ENCODE measurements around the gene SULT1A1. TPM values are rescaled to one million over a fixed set of nuclear protein-coding genes. Genes with fewer than 3 reads are reported as not detected.

Gene SULT1A1
- total RNA-seq, 2 experiments from 2014 or later, result 41.0 to 61.2 TPM

DNA sequence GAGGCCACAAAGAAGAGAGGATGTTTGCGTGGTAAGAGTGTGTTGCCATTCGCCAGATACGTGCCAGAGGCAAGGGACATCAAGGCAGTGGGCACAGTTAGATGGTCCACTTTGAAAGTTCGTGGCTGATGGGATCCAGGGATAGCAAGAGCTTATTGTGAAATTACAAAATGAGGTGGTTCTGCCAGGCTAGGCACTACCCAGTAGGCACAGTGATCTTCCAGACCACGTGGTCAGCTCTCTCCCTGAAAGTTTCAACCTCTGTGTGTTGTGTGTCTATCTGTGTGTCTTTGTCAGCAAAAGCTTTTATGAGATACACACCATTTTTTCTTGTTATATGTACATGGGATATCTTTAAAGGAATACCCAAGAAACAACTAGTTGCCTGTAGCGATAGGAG, 46.6 kb downstream of the SULT1A1 start:
- Histone ChIP-seq H4K20me1 (ENCODE audit: insufficient read depth, low read length) (no peaks in the 10 kb centered on the region), H3K4me3 (ENCODE audit: low read depth, low read length, poor library complexity, severe bottlenecking) (no peak overlapping the region), H3K9me3 (ENCODE audit: low read length) (0 out of 2 replicates have a peak, but pooled peaks cover 6% of the 10 kb centered on the region), H3K4me2 (ENCODE audit: low read length) (no peak overlapping the region), H3K27ac (ENCODE audit: low read depth, low read length, poor library complexity, severe bottlenecking) (no peak overlapping the region), H3K79me2 (ENCODE audit: insufficient read depth, low read depth, low read length) (peaks cover 7% of the 10 kb centered on the region; the same call in 1 of the 2 replicates), H3K36me3 (ENCODE audit: insufficient read depth, low read length) (peaks cover 45% of the 10 kb centered on the region), H3K9me2 (ENCODE audit: insufficient read depth, low read length) (no peaks in the 10 kb centered on the region), H2AFZ (ENCODE audit: low read length) (no peak overlapping the region), H3K4me1 (ENCODE audit: insufficient read depth, low read length, poor library complexity, severe bottlenecking) (no peaks in the 10 kb centered on the region)
- TF ChIP-seq EZH2phosphoT487 (IDR thresholded peaks at IDR 0.05; ENCODE audit: borderline replicate concordance, low read depth, low read length), result no peak
- TF ChIP-seq, protein P1, sequence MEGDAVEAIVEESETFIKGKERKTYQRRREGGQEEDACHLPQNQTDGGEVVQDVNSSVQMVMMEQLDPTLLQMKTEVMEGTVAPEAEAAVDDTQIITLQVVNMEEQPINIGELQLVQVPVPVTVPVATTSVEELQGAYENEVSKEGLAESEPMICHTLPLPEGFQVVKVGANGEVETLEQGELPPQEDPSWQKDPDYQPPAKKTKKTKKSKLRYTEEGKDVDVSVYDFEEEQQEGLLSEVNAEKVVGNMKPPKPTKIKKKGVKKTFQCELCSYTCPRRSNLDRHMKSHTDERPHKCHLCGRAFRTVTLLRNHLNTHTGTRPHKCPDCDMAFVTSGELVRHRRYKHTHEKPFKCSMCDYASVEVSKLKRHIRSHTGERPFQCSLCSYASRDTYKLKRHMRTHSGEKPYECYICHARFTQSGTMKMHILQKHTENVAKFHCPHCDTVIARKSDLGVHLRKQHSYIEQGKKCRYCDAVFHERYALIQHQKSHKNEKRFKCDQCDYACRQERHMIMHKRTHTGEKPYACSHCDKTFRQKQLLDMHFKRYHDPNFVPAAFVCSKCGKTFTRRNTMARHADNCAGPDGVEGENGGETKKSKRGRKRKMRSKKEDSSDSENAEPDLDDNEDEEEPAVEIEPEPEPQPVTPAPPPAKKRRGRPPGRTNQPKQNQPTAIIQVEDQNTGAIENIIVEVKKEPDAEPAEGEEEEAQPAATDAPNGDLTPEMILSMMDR (conservative IDR thresholded peaks at IDR 0.05; ENCODE audit: low read length), result no peak
- no TSS peak for BruUV-seq (replicated peaks)
- DNase-seq (ENCODE audit: low spot score), result no peak
- ChIA-PET CTCF (ENCODE audit: unreplicated experiment) (no interaction called here), POLR2A (no interaction called here)
- intact Hi-C loops (cut with micrococcal nuclease; ENCODE audit: unreplicated experiment), result no loop called here

DNA sequence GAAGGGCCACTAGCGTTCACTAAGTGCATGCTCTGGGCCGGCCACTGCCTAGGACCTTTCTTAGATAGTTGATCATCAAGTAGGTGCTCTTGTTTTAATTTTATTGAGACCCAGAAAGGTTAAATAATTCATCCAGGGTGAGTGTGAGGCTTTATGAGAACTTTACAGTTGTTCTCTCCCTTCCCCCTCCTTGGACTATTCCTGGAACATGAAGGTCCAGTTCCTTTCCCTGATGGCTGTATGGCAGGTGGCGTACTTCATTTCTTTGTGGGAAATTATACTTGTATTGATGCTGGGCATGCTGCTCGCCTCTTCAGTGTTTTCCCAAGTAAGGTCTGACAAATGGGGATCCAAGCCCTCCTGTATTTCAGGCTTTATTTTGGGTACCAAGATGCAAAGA, 47.6 kb downstream of the SULT1A1 start:
- no peak for TF ChIP-seq EZH2phosphoT487 (IDR thresholded peaks at IDR 0.05; ENCODE audit: borderline replicate concordance, low read depth, low read length)
- TF ChIP-seq, protein P1 (conservative IDR thresholded peaks at IDR 0.05; ENCODE audit: low read length), result no peak
- no TSS peak for BruUV-seq (replicated peaks)
- no peak for DNase-seq (ENCODE audit: low spot score)
- H3K4me1 ChIP-seq (ENCODE audit: insufficient read depth, low read length, poor library complexity, severe bottlenecking), result no peaks in the 10 kb centered on the region
- peaks cover 48% of the 10 kb centered on the region for H3K36me3 ChIP-seq (ENCODE audit: insufficient read depth, low read length)
- no peaks in the 10 kb centered on the region for H3K9me2 ChIP-seq (ENCODE audit: insufficient read depth, low read length)
- peaks cover 8% of the 10 kb centered on the region; the same call in 1 of the 2 replicates for H3K79me2 ChIP-seq (ENCODE audit: insufficient read depth, low read depth, low read length)
- POLR2A ChIA-PET, result no interaction called here
- no peak overlapping the region for H3K4me3 ChIP-seq (ENCODE audit: low read depth, low read length, poor library complexity, severe bottlenecking)
- no peak overlapping the region for H3K4me2 ChIP-seq (ENCODE audit: low read length)
- no peaks in the 10 kb centered on the region for H4K20me1 ChIP-seq (ENCODE audit: insufficient read depth, low read length)
- H3K27ac ChIP-seq (ENCODE audit: low read depth, low read length, poor library complexity, severe bottlenecking), result no peak overlapping the region
- H3K9me3 ChIP-seq (ENCODE audit: low read length), result 0 out of 2 replicates have a peak, but pooled peaks cover 1% of the 10 kb centered on the region
- H2AFZ ChIP-seq (ENCODE audit: low read length), result no peak overlapping the region
- CTCF ChIA-PET (ENCODE audit: unreplicated experiment), result no interaction called here
- intact Hi-C loops (cut with micrococcal nuclease; ENCODE audit: unreplicated experiment), result no loop called here

DNA sequence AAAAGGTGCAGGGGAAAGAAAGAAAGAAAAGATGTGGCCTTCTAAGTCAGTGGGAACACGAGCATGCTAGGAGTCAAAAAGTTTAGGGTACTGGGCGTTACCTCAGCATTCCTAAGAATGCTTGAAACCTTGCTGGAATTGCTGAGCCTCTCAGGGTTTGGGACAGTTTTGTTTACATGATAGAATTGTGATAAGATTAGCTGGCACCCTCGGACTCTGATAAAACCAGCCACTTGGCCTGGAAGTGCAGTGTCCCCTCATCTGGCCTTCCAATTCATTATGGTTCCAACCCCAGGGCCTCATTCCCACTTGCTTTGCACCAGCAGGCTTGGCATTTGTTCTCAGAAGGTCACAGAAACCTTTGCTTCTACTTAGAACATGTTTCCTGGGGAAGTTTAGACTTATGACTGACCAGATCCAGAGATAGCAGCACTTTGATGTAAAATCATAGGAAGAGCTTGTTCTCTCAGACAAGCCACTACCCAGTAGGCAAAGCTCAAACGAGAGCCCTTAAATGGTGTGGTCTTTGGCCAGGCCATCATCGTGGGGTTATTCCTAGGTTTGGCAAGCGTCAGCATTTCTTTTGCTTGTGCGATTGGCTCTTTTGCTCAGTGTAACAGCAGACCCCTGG, 48.2 kb downstream of the SULT1A1 start:
- no TSS peak for BruUV-seq (replicated peaks)
- H3K27ac ChIP-seq (ENCODE audit: low read depth, low read length, poor library complexity, severe bottlenecking), result no peak overlapping the region
- no peaks in the 10 kb centered on the region for H3K4me1 ChIP-seq (ENCODE audit: insufficient read depth, low read length, poor library complexity, severe bottlenecking)
- ChIA-PET CTCF (ENCODE audit: unreplicated experiment) (no interaction called here), POLR2A (no interaction called here)
- TF ChIP-seq, protein P1 (conservative IDR thresholded peaks at IDR 0.05; ENCODE audit: low read length), result no peak
- no peak for TF ChIP-seq EZH2phosphoT487 (IDR thresholded peaks at IDR 0.05; ENCODE audit: borderline replicate concordance, low read depth, low read length)
- H4K20me1 ChIP-seq (ENCODE audit: insufficient read depth, low read length), result no peaks in the 10 kb centered on the region
- H3K4me3 ChIP-seq (ENCODE audit: low read depth, low read length, poor library complexity, severe bottlenecking), result no peak overlapping the region
- H3K9me2 ChIP-seq (ENCODE audit: insufficient read depth, low read length), result no peaks in the 10 kb centered on the region
- no peak overlapping the region for H2AFZ ChIP-seq (ENCODE audit: low read length)
- no peak for DNase-seq (ENCODE audit: low spot score)
- H3K36me3 ChIP-seq (ENCODE audit: insufficient read depth, low read length), result peaks cover 50% of the 10 kb centered on the region
- 0 out of 2 replicates have a peak, but pooled peaks cover 5% of the 10 kb centered on the region for H3K79me2 ChIP-seq (ENCODE audit: insufficient read depth, low read depth, low read length)
- H3K4me2 ChIP-seq (ENCODE audit: low read length), result no peak overlapping the region
- no peaks in the 10 kb centered on the region for H3K9me3 ChIP-seq (ENCODE audit: low read length)
- intact Hi-C loops (cut with micrococcal nuclease; ENCODE audit: unreplicated experiment), result no loop called here
